Hypothalamus (tissue), 51 donors: Measurements from ENCODE around the gene SUN1.
"Not testable (repeated sequence)": the region's sequence is repeated elsewhere in the genome, so short reads cannot be mapped to it uniquely, and the experiment has no call there.

ENCODE experiments used
- DNase-seq, 51 donors: peaks; one replicate each; lab custom pipeline; 2025; lab: John Stamatoyannopoulos, UW

SUN1 gene

DNA sequence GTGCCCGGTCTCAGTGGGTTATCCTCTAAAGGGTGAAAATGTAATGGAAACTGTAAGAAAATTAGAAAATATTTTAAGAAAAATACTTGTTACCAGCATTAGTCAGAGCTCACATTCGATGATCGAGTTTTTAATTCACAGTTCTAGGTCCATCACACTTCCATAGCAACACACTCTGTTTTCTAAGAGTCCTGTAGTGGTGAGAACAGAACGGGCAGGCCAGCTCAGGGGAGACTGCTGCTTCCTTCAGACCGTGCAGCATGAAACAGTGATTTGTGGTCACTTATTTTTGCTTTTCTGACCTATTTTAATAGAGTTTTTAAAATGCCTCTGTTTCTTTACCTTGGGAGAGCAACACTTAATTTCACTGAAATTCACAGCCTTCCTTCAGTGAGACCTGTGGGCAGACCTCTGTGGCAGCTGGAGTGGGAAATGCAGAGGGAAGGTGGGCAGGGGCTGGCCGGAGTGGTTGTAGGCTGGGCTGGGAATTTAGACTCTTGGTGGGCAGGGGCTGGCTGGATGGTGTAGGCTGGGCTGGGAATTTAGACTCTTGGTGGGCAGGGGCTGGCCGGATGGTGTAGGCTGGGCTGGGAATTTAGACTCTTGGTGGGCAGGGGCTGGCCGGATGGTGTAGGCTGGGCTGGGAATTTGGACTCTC lies 1.5 kb downstream of the SUN1 start:
- no peak for DNase-seq

DNA sequence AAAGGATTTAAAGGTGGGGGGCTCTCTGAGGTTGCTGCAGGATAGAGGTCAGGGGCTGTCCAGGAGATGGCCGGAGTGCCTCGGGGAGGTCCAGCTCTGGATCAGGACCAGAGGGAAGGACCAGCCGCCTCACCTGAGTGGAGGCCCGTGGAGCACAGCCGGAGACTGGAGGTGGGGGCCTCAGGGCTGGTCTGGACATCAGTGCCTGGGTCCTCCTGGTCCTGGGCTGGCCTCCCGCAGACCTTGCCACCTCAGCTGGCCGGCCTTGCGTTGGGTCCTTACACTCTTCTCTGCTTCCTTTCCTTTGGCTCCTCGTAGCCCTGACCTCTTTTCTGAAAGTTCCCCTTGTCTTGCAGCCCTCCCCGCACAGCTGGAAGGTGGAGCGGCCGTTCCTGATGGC lies 2.0 kb downstream of the SUN1 start:
- no peak for DNase-seq

DNA sequence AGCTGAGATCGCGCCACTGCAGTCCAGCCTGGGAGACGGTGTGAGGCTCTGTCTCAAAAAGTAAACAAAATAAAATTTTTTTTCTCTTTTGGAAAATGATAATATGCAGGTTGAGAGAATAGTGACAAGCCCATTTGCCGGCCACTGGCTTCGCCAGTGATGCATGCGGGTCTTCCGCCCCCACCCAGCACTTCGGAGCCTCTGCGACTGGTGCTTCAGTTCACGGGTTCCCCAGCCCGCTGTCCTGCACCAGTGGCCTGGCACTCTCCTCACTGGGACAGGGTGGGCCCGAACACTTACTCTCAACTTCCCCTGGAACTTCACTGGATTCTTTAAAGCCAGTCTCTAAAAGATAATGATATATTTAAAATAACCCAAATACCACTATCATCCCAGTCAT lies 2.7 kb downstream of the SUN1 start:
- DNase-seq: no peak

DNA sequence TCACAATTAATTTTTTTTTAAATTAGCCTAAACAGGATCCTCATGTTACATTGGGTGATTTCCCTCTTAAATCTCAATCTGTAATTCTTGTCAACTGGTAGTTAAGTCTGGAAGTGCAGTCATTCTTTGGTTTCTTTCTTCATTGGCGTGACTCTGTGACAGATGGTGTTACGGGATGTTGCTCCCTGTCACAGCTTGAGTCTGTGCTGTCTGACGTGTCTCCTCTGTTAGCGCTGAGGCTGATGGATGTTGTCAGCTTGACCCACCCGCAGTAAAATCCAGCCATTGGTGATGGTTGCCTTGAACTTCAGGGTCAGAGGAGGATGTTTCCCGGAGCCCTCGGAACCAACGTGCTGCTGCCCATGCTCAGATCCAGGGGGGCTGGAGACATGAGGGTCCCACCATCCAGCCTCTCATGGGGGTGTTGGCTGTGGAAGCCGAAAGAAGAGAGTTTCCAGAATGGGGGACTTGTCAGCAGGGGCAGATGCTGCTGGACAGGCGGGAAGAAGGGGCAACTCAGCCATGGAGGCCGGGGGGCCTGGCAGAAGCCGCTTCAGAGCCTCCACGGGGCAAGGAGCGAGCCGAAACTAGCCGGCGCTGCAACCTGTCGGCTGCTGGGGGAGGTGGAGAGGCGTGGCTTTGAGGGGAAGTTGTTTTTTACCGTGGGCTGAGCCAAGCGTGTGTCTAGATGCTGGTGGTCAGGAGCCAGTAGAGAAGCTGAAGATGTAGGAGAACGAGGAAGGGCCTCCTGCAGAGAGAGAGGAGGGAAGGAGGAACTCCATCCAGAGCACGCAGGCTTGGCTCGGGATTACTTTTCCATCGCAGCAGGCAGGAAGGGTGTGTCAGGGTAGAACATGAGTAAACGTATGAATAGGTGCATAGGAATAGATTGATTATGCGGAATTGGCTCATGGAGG lies 3.5 kb downstream of the SUN1 start:
- DNase-seq: no peak

DNA sequence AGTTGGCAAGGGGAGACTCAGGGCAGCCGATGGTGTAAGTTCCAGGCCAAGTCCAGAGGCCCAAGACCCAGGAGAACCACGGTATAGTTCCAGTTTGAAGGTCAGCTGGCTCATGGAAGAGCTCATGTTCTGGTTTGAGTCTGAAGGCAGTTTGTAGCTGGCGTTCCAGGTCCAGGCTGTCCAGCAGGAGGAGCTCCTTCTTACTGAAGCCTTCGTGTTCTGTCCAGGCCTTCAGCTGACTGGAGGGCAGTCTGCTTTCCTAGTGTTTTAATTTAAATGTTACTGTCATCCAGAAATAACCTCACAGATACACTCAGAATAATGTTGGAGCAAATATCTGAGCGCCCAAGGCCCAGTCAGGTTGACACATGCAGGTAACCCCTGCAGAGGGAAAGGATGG lies 4.2 kb downstream of the SUN1 start:
- no peak for DNase-seq

DNA sequence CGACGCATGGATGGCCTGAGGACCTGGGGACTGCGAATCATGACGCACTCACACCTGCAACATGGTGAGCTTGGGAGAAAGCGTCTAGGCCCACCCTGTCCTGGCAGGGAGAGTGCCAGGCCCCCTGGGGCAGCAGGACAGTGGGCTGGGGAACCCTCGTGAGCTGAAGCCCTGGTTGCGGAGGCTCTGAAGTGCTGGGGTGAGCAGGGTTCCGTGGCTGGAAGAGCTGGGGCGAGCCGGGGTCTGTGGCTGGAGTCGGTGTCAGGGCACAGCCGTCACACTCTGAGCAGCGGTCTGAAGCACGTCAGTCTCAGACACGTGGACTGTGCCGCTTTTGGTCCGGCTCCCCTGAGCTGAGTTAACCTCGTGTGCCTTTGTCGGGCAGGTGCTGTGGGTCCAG lies 4.7 kb downstream of the SUN1 start:
- no peak for DNase-seq

GRCh38 chr7:840001-840600 lies 7.8 kb downstream of the SUN1 start:
- DNase-seq: no peak

DNA sequence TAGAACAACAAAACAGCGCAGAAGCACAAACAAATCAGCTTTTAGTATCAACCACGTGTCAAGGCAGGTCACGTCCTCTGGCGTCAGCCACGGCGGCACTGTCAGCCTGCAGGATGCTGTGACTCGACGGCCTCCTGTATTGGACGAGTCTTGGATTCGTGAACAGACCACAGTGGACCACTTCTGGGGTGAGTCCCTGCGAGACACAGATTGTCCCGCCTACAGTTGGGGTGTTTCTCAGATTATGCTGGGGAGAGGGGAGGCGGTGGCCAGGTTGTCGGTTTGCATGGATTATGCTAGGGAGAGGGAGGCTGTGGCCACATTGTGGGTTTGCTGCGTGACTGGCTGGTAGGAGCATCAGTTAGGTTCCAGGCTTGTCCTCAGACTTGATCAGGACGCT lies 9.7 kb downstream of the SUN1 start:
- no peak for DNase-seq

GRCh38 chr7:842431-843031 lies 10.3 kb downstream of the SUN1 start:
- DNase-seq: peak in 21 of 51 donors; percentile 4 to 78 (median 27)

DNA sequence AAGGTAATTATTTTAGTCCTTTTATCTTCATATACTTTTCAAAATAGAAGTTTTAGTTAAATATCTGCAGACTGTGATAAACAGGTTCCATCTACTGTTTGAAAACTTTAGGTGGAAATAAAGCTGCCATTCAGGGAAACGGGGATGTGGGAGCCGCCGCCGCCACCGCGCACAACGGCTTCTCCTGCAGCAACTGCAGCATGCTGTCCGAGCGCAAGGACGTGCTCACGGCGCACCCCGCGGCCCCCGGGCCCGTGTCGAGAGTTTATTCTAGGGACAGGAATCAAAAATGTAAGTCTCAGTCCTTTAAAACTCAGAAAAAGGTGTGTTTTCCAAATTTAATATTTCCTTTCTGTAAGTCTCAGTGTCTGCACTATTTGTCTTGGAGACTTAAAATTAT lies 11.0 kb downstream of the SUN1 start:
- no peak for DNase-seq

DNA sequence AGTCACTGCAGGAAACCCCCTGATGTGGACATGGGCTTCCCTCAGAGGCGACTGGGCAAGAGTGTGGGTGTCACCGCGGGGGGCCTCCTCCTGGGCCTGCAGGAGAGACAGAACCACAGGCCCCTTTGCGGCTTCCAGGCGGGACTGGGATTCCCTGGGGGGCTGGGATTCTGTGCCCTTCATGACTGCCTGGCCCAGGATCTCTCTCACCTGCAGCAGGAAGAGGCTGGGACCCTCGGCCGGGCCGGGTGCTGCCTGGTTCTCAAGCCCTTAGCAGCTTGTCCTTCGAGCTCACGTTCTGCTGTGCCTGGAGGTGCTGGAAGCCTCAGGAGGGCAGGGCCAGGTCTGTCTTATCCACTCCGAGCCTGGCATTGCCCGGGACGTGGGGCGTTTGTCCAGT lies 11.8 kb downstream of the SUN1 start:
- no peak for DNase-seq

- DNase-seq: no peak
Observed at GRCh38 chr7:844514-844913, 12.2 kb downstream of the SUN1 start.

DNA sequence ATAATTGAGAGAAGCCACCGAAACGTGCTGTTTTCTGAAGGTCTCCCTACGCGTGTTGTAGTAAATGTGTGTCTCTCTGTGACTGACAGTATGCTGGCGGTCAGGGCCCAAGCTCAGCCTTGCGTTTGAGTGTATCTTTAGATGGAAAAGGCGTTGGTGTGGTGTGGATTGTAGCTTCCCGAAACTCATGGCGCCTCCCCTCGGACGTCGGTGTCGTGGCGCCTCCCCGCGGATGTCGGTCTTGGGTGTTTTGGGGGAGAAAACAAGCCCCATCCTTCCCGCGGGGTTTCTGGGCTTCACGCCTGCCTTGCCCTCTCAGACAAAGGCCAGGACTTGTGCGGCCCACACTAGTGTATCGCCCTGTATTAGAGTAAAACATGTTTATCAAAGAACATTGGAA lies 12.8 kb downstream of the SUN1 start:
- DNase-seq: no peak

GRCh38 chr7:845731-846130 lies 13.5 kb downstream of the SUN1 start:
- no peak for DNase-seq

DNA sequence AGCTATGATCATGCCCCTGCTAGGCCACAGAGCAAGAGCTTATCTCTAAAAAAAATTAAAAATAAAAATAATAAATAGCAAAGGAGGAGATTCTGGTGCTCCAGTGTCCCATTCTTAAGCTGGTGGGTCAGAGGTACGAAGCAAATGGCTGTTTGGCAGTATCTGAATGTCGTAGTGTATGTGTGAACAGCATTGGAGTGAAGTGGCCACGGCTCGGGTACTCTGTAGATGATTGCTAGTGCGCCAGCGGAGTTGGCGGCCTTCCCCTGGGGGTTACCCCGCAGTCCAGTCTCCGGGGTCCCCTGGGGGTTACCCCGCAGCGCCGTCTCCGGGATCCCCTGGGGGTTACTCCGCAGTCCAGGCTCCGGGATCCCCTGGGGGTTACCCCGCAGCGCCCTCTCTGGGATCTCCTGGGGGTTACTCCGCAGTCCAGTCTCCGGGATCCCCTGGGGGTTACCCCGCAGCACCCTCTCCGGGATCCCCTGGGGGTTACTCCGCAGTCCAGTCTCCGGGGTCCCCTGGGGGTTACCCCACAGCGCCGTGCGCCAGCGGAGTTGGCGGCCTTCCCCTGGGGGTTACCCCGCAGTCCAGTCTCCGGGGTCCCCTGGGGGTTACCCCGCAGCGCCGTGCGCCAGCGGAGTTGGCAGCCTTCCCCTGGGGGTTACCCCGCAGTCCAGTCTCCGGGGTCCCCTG lies 14.8 kb downstream of the SUN1 start:
- not testable (repeated sequence) for DNase-seq

DNA sequence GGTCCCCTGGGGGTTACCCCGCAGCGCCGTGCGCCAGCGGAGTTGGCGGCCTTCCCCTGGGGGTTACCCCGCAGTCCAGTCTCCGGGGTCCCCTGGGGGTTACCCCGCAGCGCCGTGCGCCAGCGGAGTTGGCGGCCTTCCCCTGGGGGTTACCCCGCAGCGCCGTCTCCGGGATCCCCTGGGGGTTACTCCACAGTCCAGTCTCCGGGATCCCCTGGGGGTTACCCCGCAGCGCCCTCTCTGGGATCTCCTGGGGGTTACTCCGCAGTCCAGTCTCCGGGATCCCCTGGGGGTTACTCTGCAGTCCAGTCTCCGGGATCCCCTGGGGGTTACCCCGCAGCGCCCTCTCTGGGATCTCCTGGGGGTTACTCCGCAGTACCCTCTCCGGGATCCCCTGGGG lies 15.5 kb downstream of the SUN1 start:
- not testable (repeated sequence) for DNase-seq

- DNase-seq: no peak
Observed at GRCh38 chr7:849145-849544, 16.9 kb downstream of the SUN1 start.

- DNase-seq: no peak
Observed at GRCh38 chr7:849781-850180, 17.5 kb downstream of the SUN1 start.

- no peak for DNase-seq
Observed at GRCh38 chr7:851204-851603, 18.9 kb downstream of the SUN1 start.

DNA sequence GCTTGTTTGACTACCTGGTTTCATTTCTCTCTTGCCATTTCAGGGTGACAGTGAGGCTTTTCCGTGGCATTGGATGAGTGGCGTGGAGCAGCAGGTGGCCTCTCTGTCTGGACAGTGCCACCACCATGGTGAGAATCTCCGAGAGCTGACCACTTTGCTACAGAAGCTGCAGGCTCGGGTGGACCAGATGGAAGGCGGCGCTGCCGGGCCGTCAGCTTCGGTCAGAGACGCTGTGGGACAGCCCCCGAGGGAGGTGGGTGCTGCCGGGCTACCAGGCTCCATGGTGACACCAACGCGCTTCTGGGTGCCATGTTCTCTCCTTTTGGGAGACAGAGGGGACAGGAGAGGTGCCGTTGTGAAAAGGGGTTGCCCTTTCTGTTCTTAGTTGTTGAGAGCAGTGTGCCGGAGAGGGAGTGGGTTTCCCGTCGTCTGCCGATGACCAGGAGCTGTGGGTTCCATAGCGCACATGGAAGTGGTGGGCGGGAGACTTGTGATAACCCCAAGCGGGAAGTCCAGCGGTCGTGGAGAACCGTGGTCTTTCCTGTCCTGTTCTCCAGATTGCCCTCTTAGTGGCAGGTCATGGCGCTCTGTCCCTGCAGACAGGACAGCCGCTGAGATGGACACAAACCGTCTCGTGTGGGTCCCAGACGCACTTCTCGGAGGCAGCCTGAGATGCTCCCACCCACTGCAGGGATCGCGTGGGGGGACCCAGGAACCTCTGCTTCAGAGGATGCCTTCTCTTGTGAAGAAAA lies 21.3 kb downstream of the SUN1 start:
- no peak for DNase-seq
